HL-60 (cell line): ENCODE data around the gene TCF3.

Source experiments
- DNase-seq, 2 experiments: peaks; one replicate each; pipeline ENCODE4 v3.0.0-alpha.2; 2010 to 2020; ENCODE audit warnings: low read depth in 1 of 2, low spot score in 1 of 2
- H3K27ac ChIP-seq: fragments of 250-450 bp; sonication (Bioruptor Pico); replicated peaks from 2 replicates; pipeline ENCODE4 v1.5.1; 2020; ENCODE audit warnings: mild to moderate bottlenecking, moderate library complexity
- H3K27me3 ChIP-seq: fragments of 250-450 bp; sonication (Bioruptor Pico); 2 replicates; pipeline ENCODE4 v1.5.1; 2021; ENCODE audit warnings: mild to moderate bottlenecking, moderate library complexity; ENCODE audit not compliant: insufficient read depth, poor library complexity, severe bottlenecking
- H3K4me3 ChIP-seq: replicated peaks from 2 replicates; pipeline ENCODE4 v1.5.1; 2011; ENCODE audit warnings: mild to moderate bottlenecking, control low read depth, low read length; ENCODE audit not compliant: insufficient read depth
- GABPA ChIP-seq: IDR thresholded peaks from 2 replicates; pipeline ENCODE4 v1.6.1; 2012; ENCODE audit warnings: low read depth
- POLR2AphosphoS5 ChIP-seq: IDR thresholded peaks from 2 replicates; pipeline ENCODE4 v1.6.1; 2012; ENCODE audit warnings: low read depth
- SPI1 ChIP-seq: IDR thresholded peaks from 2 replicates; pipeline ENCODE4 v1.6.1; 2012; ENCODE audit warnings: low read depth, mild to moderate bottlenecking, borderline replicate concordance
- TF ChIP-seq, protein P1 (sequence below): IDR thresholded peaks from 2 replicates; pipeline ENCODE4 v1.6.1; 2012; ENCODE audit warnings: low read depth; ENCODE audit not compliant: insufficient replicate concordance
- TF ChIP-seq, protein P2 (sequence below): IDR thresholded peaks from one replicate; pipeline ENCODE4 v1.5.1; 2011; ENCODE audit warnings: low read length, control low read depth, inconsistent platforms; ENCODE audit not compliant: insufficient read depth

Gene TCF3

GRCh38 chr19:1646659-1647453 lies 5.6 kb downstream of the TCF3 start:
- no peak overlapping the region for H3K27ac ChIP-seq
- TF ChIP-seq POLR2AphosphoS5: no peak
- TF ChIP-seq, protein P1, sequence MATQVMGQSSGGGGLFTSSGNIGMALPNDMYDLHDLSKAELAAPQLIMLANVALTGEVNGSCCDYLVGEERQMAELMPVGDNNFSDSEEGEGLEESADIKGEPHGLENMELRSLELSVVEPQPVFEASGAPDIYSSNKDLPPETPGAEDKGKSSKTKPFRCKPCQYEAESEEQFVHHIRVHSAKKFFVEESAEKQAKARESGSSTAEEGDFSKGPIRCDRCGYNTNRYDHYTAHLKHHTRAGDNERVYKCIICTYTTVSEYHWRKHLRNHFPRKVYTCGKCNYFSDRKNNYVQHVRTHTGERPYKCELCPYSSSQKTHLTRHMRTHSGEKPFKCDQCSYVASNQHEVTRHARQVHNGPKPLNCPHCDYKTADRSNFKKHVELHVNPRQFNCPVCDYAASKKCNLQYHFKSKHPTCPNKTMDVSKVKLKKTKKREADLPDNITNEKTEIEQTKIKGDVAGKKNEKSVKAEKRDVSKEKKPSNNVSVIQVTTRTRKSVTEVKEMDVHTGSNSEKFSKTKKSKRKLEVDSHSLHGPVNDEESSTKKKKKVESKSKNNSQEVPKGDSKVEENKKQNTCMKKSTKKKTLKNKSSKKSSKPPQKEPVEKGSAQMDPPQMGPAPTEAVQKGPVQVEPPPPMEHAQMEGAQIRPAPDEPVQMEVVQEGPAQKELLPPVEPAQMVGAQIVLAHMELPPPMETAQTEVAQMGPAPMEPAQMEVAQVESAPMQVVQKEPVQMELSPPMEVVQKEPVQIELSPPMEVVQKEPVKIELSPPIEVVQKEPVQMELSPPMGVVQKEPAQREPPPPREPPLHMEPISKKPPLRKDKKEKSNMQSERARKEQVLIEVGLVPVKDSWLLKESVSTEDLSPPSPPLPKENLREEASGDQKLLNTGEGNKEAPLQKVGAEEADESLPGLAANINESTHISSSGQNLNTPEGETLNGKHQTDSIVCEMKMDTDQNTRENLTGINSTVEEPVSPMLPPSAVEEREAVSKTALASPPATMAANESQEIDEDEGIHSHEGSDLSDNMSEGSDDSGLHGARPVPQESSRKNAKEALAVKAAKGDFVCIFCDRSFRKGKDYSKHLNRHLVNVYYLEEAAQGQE: no peak
- TF ChIP-seq SPI1: no peak
- no peak for TF ChIP-seq GABPA
- TF ChIP-seq, protein P2, sequence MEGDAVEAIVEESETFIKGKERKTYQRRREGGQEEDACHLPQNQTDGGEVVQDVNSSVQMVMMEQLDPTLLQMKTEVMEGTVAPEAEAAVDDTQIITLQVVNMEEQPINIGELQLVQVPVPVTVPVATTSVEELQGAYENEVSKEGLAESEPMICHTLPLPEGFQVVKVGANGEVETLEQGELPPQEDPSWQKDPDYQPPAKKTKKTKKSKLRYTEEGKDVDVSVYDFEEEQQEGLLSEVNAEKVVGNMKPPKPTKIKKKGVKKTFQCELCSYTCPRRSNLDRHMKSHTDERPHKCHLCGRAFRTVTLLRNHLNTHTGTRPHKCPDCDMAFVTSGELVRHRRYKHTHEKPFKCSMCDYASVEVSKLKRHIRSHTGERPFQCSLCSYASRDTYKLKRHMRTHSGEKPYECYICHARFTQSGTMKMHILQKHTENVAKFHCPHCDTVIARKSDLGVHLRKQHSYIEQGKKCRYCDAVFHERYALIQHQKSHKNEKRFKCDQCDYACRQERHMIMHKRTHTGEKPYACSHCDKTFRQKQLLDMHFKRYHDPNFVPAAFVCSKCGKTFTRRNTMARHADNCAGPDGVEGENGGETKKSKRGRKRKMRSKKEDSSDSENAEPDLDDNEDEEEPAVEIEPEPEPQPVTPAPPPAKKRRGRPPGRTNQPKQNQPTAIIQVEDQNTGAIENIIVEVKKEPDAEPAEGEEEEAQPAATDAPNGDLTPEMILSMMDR: no peak
- H3K4me3 ChIP-seq: no peak overlapping the region
- H3K27me3 ChIP-seq: no peaks in the 10 kb centered on the region
- no peak for DNase-seq

DNA sequence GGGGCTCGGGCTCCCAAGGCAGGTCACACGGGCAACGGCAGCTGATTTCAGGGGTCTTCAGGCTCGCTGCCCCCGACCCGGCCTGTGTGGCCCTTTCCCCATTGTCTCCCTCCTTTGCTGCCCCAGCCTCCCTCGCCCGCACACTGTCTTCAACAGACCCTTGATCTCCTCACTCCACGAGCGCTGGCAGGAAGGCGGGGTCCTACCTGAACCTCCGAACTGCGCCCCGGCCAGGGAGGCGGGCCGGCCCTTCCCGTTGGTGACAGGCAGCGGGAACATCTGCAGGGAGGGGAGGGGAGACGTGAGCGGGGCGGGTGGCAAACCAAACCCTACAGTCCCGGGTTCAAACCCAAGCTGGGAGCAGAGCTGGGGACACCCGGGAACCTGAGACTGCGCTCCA lies 6.3 kb downstream of the TCF3 start:
- H3K4me3 ChIP-seq: no peak overlapping the region
- no peaks in the 10 kb centered on the region for H3K27me3 ChIP-seq
- H3K27ac ChIP-seq: no peak overlapping the region
- TF ChIP-seq GABPA: no peak
- TF ChIP-seq, protein P1: no peak
- TF ChIP-seq, protein P2: no peak
- no peak for TF ChIP-seq POLR2AphosphoS5
- TF ChIP-seq SPI1: no peak
- no peak for DNase-seq

- Histone ChIP-seq H3K4me3 (no peak overlapping the region), H3K27me3 (no peaks in the 10 kb centered on the region), H3K27ac (no peak overlapping the region)
- no peak for TF ChIP-seq GABPA
- TF ChIP-seq POLR2AphosphoS5: no peak
- TF ChIP-seq, protein P2: no peak
- DNase-seq: no peak
Observed at GRCh38 chr19:1645299-1645698, 7.1 kb downstream of the TCF3 start.
